Right atrium auricular region (tissue), 2 donors: ENCODE results near the gene GOLIM4. TPM values are rescaled to one million over a fixed set of nuclear protein-coding genes. Genes with fewer than 3 reads are reported as not detected.

Experiments
- DNase-seq: peaks from one replicate; pipeline ENCODE4 v3.0.0-alpha.2; 2019; ENCODE audit warnings: low spot score
- H3K27ac ChIP-seq, 2 donors: fragments of 200-600 bp; sonication (generic); 1 replicate in 1 of 2; 2 replicates in 1 of 2; pipeline ENCODE4 v1.5.1; 2016 to 2019
- H3K27me3 ChIP-seq, 2 donors: fragments of 200-600 bp; sonication (generic); one replicate each; pipeline versions ENCODE4 v1.5.1 to v1.6.0; 2017 to 2019
- H3K36me3 ChIP-seq: fragments of 200-600 bp; sonication (generic); one replicate; pipeline ENCODE4 v1.5.1; 2016
- H3K4me1 ChIP-seq, 2 donors: fragments of 200-600 bp; sonication (generic); one replicate each; pipeline versions ENCODE4 v1.5.1 to v1.6.0; 2017 to 2019
- H3K4me3 ChIP-seq, 2 donors: fragments of 200-600 bp; sonication (generic); 1 replicate in 1 of 2; 2 replicates in 1 of 2; pipeline ENCODE4 v1.5.1; 2017 to 2019; ENCODE audit warnings: mild to moderate bottlenecking in 1 of 2, moderate library complexity in 1 of 2
- H3K9me3 ChIP-seq, 2 donors: fragments of 200-600 bp; sonication (generic); one replicate each; pipeline ENCODE4 v1.5.1; 2019
- total RNA-seq, 2 donors: library from RNA; depleted of rRNA; stranded (reverse); fragments of >200 nt; gene quantifications; one replicate each; pipeline ENCODE4 v1.1.0, GENCODE V29; 2016
- TF ChIP-seq, protein P1 (sequence below), 2 donors: fragments of 200-600 bp; sonication (generic); IDR thresholded peaks; one replicate each; pipeline ENCODE4 v1.5.1; 2019; ENCODE audit warnings: antibody characterized with exemption in 2 of 2

Gene GOLIM4
- total RNA-seq, 2 donors from 2014 or later = 56.0 to 63.7 TPM

GRCh38 chr3:168090306-168091085, 5.2 kb downstream of the GOLIM4 start:
- H3K27ac ChIP-seq = no peak overlapping the region
- no peaks in the 10 kb centered on the region for H3K27me3 ChIP-seq
- no peaks in the 10 kb centered on the region for H3K36me3 ChIP-seq
- no peaks in the 10 kb centered on the region for H3K9me3 ChIP-seq
- no peak for DNase-seq
- H3K4me3 ChIP-seq = no peak overlapping the region
- TF ChIP-seq, protein P1, sequence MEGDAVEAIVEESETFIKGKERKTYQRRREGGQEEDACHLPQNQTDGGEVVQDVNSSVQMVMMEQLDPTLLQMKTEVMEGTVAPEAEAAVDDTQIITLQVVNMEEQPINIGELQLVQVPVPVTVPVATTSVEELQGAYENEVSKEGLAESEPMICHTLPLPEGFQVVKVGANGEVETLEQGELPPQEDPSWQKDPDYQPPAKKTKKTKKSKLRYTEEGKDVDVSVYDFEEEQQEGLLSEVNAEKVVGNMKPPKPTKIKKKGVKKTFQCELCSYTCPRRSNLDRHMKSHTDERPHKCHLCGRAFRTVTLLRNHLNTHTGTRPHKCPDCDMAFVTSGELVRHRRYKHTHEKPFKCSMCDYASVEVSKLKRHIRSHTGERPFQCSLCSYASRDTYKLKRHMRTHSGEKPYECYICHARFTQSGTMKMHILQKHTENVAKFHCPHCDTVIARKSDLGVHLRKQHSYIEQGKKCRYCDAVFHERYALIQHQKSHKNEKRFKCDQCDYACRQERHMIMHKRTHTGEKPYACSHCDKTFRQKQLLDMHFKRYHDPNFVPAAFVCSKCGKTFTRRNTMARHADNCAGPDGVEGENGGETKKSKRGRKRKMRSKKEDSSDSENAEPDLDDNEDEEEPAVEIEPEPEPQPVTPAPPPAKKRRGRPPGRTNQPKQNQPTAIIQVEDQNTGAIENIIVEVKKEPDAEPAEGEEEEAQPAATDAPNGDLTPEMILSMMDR (IDR thresholded peaks at IDR 0.05) = no peak
- H3K4me1 ChIP-seq = peaks cover 0 to 57% of the 10 kb centered on the region in 2 donors

GRCh38 chr3:168089179-168089771, 6.4 kb downstream of the GOLIM4 start:
- peaks cover 0 to 58% of the 10 kb centered on the region in 2 donors for H3K4me1 ChIP-seq
- H3K36me3 ChIP-seq = no peaks in the 10 kb centered on the region
- no peak overlapping the region for H3K4me3 ChIP-seq
- DNase-seq = no peak
- no peaks in the 10 kb centered on the region for H3K9me3 ChIP-seq
- no peaks in the 10 kb centered on the region for H3K27me3 ChIP-seq
- H3K27ac ChIP-seq = no peak overlapping the region
- TF ChIP-seq, protein P1 (IDR thresholded peaks at IDR 0.05) = no peak

GRCh38 chr3:168088106-168088720, 7.5 kb downstream of the GOLIM4 start:
- Histone ChIP-seq H3K4me3 (no peak overlapping the region), H3K27ac (no peak overlapping the region), H3K27me3 (no peaks in the 10 kb centered on the region), H3K9me3 (no peaks in the 10 kb centered on the region), H3K36me3 (no peaks in the 10 kb centered on the region), H3K4me1 (peaks cover 0 to 57% of the 10 kb centered on the region in 2 donors)
- no peak for DNase-seq
- TF ChIP-seq, protein P1 (IDR thresholded peaks at IDR 0.05) = no peak

- Histone ChIP-seq H3K4me3 (no peak overlapping the region), H3K4me1 (peaks cover 0 to 50% of the 10 kb centered on the region in 2 donors), H3K36me3 (no peaks in the 10 kb centered on the region), H3K27ac (no peak overlapping the region), H3K27me3 (no peaks in the 10 kb centered on the region), H3K9me3 (no peaks in the 10 kb centered on the region)
- TF ChIP-seq, protein P1 (IDR thresholded peaks at IDR 0.05) = no peak
- no peak for DNase-seq
These were observed 8.2 kb downstream of the GOLIM4 start for GRCh38 chr3:168087539-168087938.

DNA sequence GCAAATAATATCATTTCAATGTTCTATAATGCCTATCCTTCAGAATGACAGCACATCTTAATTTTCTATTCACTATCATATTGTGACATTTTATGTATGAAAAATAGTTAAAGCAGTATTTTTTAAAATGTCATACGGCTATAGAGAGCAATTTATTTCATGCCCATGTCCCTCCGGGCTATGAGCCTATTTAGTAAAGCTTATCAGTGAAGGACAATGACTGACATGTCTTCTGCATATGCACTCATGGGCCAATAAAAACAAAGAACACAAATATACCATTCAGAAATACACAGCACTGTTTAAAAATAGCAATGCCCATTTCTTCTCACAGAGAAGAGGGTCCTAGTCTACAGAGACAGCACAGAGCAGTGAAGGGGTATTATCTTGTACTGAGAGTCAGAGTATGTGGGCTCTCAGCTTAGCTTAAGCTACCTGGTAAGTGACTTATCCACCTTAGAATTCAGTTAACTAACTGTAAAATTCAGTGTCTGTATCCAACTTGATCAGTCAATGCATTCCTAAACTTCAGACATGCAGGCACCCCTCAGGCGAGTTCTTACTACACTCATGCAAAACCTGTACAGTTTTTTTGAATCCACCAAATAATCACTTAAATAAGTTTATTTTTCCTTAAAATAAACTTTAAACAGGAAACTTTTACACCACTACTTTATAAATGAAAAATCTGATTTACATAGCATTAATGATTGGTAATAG, 9.0 kb downstream of the GOLIM4 start:
- Histone ChIP-seq H3K4me1 (peaks cover 0 to 44% of the 10 kb centered on the region in 2 donors), H3K27ac (no peak overlapping the region)
- TF ChIP-seq, protein P1 (IDR thresholded peaks at IDR 0.05) = no peak

More for the DNA sequence above, 9.0 kb downstream of the GOLIM4 start:
- Histone ChIP-seq H3K27me3 (no peaks in the 10 kb centered on the region), H3K36me3 (no peaks in the 10 kb centered on the region), H3K9me3 (no peaks in the 10 kb centered on the region), H3K4me3 (no peak overlapping the region)
- no peak for DNase-seq
